Activated T-helper 17 cell treated with anti-CD3 and anti-CD28 coated beads, Interleukin-2, amount 50 U/mL, for 72 hours (primary cell): ENCODE measurements around the gene NPR1. TPM values are rescaled to one million over a fixed set of nuclear protein-coding genes. Genes with fewer than 3 reads are reported as not detected.
"Not testable (repeated sequence)": the region's sequence is repeated elsewhere in the genome, so short reads cannot be mapped to it uniquely, and the experiment has no call there.

Experiments
- ATAC-seq: fragments of 150-1000 bp; cut with Tn5 transposase; replicated peaks from 2 replicates; pipeline ENCODE4 v1.10.0; 2021; ENCODE audit warnings: mild to moderate bottlenecking, moderate library complexity
- H3K27ac Mint-ChIP-seq: one replicate; pipeline ENCODE4 v1.8.0; 2022; ENCODE audit warnings: mixed read lengths
- H3K27me3 Mint-ChIP-seq: one replicate; pipeline ENCODE4 v1.8.0; 2022; ENCODE audit warnings: mixed read lengths
- H3K36me3 Mint-ChIP-seq: one replicate; pipeline ENCODE4 v1.8.0; 2022; ENCODE audit warnings: low read depth, mild to moderate bottlenecking, mixed read lengths
- H3K4me1 Mint-ChIP-seq: one replicate; pipeline ENCODE4 v1.8.0; 2022; ENCODE audit warnings: mixed read lengths
- H3K4me3 Mint-ChIP-seq: one replicate; pipeline ENCODE4 v1.8.0; 2022; ENCODE audit warnings: mild to moderate bottlenecking, mixed read lengths
- H3K9me3 Mint-ChIP-seq: one replicate; pipeline ENCODE4 v1.8.0; 2022; ENCODE audit warnings: mixed read lengths
- total RNA-seq, 2 donors: library from RNA; stranded (reverse); gene quantifications; one replicate each; pipeline ENCODE4 v1.2.3, GENCODE V29; 2022

NPR1 gene
- total RNA-seq = under 1 TPM in 1 of 2 donors, not detected in 1; 0.19 TPM

DNA sequence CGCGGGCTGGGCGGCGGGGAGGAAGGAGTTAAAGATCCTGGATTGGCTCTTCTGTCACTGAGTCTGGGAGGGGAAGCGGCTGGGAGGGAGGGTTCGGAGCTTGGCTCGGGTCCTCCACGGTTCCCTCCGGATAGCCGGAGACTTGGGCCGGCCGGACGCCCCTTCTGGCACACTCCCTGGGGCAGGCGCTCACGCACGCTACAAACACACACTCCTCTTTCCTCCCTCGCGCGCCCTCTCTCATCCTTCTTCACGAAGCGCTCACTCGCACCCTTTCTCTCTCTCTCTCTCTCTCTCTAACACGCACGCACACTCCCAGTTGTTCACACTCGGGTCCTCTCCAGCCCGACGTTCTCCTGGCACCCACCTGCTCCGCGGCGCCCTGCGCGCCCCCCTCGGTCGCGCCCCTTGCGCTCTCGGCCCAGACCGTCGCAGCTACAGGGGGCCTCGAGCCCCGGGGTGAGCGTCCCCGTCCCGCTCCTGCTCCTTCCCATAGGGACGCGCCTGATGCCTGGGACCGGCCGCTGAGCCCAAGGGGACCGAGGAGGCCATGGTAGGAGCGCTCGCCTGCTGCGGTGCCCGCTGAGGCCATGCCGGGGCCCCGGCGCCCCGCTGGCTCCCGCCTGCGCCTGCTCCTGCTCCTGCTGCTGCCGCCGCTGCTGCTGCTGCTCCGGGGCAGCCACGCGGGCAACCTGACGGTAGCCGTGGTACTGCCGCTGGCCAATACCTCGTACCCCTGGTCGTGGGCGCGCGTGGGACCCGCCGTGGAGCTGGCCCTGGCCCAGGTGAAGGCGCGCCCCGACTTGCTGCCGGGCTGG, at the start of gene NPR1:
NPR1 (plus strand) TSS at position 170 of the 818 bp plus-strand sequence; CDS start at position 591, 421 bp downstream.
- Mint-ChIP-seq H3K4me3 (peak within 1 kb of the TSS; percentile 73), H3K9me3 (no peaks in the 10 kb centered on the region), H3K27ac (no peak within 1 kb of the TSS), H3K36me3 (peaks cover 5% of the 10 kb centered on the region), H3K4me1 (peaks cover 21% of the 10 kb centered on the region), H3K27me3 (peaks cover 42% of the 10 kb centered on the region)
- peak; percentile 55 for ATAC-seq

GRCh38 chr1:153629343-153629665, 49.2 kb upstream of the NPR1 start:
- Mint-ChIP-seq H3K4me1 (peaks cover 24% of the 10 kb centered on the region), H3K27ac (peak overlapping the region; percentile 78), H3K27me3 (no peaks in the 10 kb centered on the region), H3K9me3 (no peaks in the 10 kb centered on the region), H3K4me3 (no peak overlapping the region), H3K36me3 (peaks cover 7% of the 10 kb centered on the region)
- no peak for ATAC-seq

- Mint-ChIP-seq H3K27ac (peak overlapping the region; percentile 78), H3K27me3 (no peaks in the 10 kb centered on the region), H3K4me1 (peaks cover 24% of the 10 kb centered on the region), H3K9me3 (no peaks in the 10 kb centered on the region), H3K4me3 (no peak overlapping the region), H3K36me3 (peaks cover 14% of the 10 kb centered on the region)
- no peak for ATAC-seq
These were observed 48.5 kb upstream of the NPR1 start for GRCh38 chr1:153629971-153630370.

DNA sequence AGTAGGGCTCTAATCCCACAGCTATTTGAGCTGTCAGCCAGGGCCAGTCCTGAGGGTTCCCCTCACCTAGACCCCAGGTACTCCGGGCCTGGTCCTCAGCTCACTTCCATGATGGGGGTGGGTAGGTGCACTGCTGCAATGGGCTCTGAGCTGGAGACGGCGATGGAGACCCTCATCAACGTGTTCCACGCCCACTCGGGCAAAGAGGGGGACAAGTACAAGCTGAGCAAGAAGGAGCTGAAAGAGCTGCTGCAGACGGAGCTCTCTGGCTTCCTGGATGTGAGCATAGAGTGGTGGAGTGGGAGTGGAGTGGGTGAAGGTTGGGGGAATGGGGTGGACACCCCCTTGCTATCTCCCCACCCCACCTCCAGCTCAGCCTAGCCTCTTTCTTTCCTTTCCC, 48.1 kb upstream of the NPR1 start:
- no peaks in the 10 kb centered on the region for H3K27me3 Mint-ChIP-seq
- peak overlapping the region; percentile 39 for H3K27ac Mint-ChIP-seq
- peak overlapping the region; percentile 20 for H3K4me3 Mint-ChIP-seq
- no peak for ATAC-seq
- no peaks in the 10 kb centered on the region for H3K9me3 Mint-ChIP-seq
- peaks cover 18% of the 10 kb centered on the region for H3K36me3 Mint-ChIP-seq
- H3K4me1 Mint-ChIP-seq = peaks cover 24% of the 10 kb centered on the region

GRCh38 chr1:153631047-153632022, 47.2 kb upstream of the NPR1 start:
- ATAC-seq = peak; percentile 13
- H3K27me3 Mint-ChIP-seq = no peaks in the 10 kb centered on the region
- peak overlapping the region; percentile 39 for H3K27ac Mint-ChIP-seq
- peaks cover 28% of the 10 kb centered on the region for H3K36me3 Mint-ChIP-seq
- peak overlapping the region; percentile 20 for H3K4me3 Mint-ChIP-seq
- no peaks in the 10 kb centered on the region for H3K9me3 Mint-ChIP-seq
- peaks cover 24% of the 10 kb centered on the region for H3K4me1 Mint-ChIP-seq

- Mint-ChIP-seq H3K36me3 (peaks cover 47% of the 10 kb centered on the region), H3K4me3 (peak overlapping the region; percentile 95), H3K4me1 (peaks cover 27% of the 10 kb centered on the region), H3K9me3 (no peaks in the 10 kb centered on the region), H3K27me3 (no peaks in the 10 kb centered on the region), H3K27ac (peak overlapping the region; percentile 95)
- no peak for ATAC-seq
These were observed 45.2 kb upstream of the NPR1 start for GRCh38 chr1:153633161-153633753.

DNA sequence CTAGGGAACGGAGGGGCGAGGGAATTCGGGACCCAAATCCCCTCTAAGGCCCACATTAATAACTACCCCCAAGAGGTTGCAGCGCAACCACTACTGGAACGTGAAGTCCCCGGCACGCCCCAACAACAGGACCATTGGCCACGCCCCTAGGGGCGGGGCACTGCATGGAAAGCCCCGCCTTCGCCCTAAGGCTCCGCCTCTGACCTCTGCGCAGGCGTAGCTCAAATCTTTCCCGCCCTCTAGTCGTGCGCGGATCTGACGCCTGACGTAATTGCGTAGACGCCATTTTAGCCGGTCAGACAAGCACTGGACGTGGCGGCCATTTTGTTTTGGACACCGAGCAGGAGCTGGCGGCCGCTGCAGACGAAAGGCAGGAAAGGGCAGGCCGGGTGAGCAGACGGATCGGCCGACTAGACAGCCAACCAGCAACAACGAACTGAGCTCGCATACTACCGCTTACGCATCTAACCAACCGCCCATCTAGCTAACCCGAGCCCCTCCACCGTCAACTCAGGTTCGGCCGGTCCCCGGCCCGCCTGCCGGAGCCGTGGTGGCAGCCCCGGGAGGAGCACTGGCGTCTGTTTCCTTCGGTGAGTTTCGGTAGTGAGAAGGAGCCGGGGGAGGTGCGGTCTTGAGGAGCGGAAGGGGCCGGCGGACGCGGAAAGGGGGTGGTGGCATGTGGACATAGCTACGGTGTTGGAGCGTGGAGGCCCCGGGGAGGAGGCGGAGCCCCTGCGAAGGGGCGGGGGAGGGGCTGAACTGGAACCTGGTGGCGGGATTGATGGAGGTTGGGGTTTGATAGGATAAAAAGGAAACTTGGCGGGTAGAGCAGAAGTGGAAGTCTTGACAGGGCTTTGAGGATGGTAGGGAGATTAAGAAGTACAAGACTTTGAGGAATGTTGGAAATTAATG, 44.5 kb upstream of the NPR1 start, which contains the start of gene CHTOP:
CHTOP (plus strand) TSS at position 313 of the 912 bp plus-strand sequence. CDS start 2,523 bp downstream, outside the sequence.
- ATAC-seq = peak; percentile 89
- Mint-ChIP-seq H3K9me3 (no peaks in the 10 kb centered on the region), H3K4me1 (peaks cover 27% of the 10 kb centered on the region), H3K4me3 (peak within 1 kb of the TSS; percentile 95), H3K27me3 (no peaks in the 10 kb centered on the region), H3K36me3 (peaks cover 54% of the 10 kb centered on the region), H3K27ac (peak within 1 kb of the TSS; percentile 95)

- Mint-ChIP-seq H3K27me3 (no peaks in the 10 kb centered on the region), H3K27ac (peak overlapping the region; percentile 95), H3K36me3 (peaks cover 73% of the 10 kb centered on the region)
These were observed 42.6 kb upstream of the NPR1 start for GRCh38 chr1:153635872-153636271.

GRCh38 chr1:153636312-153636711, 42.2 kb upstream of the NPR1 start:
- H3K36me3 Mint-ChIP-seq = peaks cover 77% of the 10 kb centered on the region
- H3K27me3 Mint-ChIP-seq = no peaks in the 10 kb centered on the region
- H3K4me1 Mint-ChIP-seq = peaks cover 27% of the 10 kb centered on the region

More at GRCh38 chr1:153635872-153636271, 42.6 kb upstream of the NPR1 start:
- no peaks in the 10 kb centered on the region for H3K9me3 Mint-ChIP-seq
- peaks cover 25% of the 10 kb centered on the region for H3K4me1 Mint-ChIP-seq
- peak overlapping the region; percentile 95 for H3K4me3 Mint-ChIP-seq
- no peak for ATAC-seq

GRCh38 chr1:153638261-153638660, 40.2 kb upstream of the NPR1 start:
- Mint-ChIP-seq H3K9me3 (no peaks in the 10 kb centered on the region), H3K27ac (peak overlapping the region; percentile 86), H3K4me3 (peak overlapping the region; percentile 15), H3K36me3 (peaks cover 97% of the 10 kb centered on the region), H3K27me3 (no peaks in the 10 kb centered on the region), H3K4me1 (peaks cover 18% of the 10 kb centered on the region)
- ATAC-seq = no peak

More at GRCh38 chr1:153636312-153636711, 42.2 kb upstream of the NPR1 start:
- ATAC-seq = no peak
- Mint-ChIP-seq H3K4me3 (peak overlapping the region; percentile 95), H3K27ac (no peak overlapping the region), H3K9me3 (no peaks in the 10 kb centered on the region)

DNA sequence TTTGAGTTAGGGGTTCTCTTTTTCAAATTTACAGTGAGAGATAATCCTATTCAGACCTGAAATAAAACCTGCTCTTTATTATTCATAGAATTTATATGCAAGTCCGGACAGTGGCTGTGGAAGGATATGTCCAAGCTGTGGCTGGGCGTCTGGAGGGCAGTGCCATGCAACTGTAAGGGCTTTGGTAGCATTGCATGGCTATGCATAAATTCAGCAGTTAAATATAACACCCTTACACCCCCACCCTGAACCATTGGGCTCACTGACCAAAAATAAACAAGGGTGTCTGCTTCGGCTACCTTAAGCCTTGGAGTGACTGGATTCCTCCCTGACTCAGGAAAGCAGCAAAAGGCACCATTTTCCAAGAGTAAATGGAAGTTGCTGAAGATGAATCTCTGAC, 39.2 kb upstream of the NPR1 start:
- no peaks in the 10 kb centered on the region for H3K27me3 Mint-ChIP-seq
- no peaks in the 10 kb centered on the region for H3K9me3 Mint-ChIP-seq

DNA sequence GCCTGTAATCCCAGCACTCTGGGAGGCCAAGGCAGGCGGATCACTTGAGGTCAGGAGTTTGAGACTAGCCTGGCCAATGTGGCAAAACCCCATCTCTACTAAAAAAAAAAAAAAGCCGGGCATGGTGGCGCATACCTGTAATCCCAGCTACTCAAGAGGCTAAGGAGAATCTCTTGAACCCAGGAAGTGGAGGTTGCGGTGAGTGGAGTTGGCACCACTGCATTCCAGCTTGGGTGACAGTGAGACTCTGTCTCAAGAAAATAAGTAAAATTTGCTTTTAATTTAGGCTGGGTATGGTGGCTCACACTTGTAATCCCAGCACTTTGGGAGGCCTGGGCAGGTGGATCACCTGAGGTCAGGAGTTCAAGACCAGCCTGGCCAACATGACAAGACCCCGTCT, 38.3 kb upstream of the NPR1 start:
- peak overlapping the region; percentile 2 for H3K27ac Mint-ChIP-seq
- not testable (repeated sequence) for H3K27me3 Mint-ChIP-seq, ATAC-seq, H3K9me3 Mint-ChIP-seq, H3K4me3 Mint-ChIP-seq
- peaks cover 100% of the 10 kb centered on the region for H3K36me3 Mint-ChIP-seq
- peaks cover 24% of the 10 kb centered on the region for H3K4me1 Mint-ChIP-seq

More for the DNA sequence above, 39.2 kb upstream of the NPR1 start:
- no peak overlapping the region for H3K4me3 Mint-ChIP-seq
- no peak for ATAC-seq
- peaks cover 24% of the 10 kb centered on the region for H3K4me1 Mint-ChIP-seq
- H3K27ac Mint-ChIP-seq = no peak overlapping the region
- peaks cover 100% of the 10 kb centered on the region for H3K36me3 Mint-ChIP-seq

- no peaks in the 10 kb centered on the region for H3K27me3 Mint-ChIP-seq
- no peaks in the 10 kb centered on the region for H3K9me3 Mint-ChIP-seq
These were observed 37.6 kb upstream of the NPR1 start for GRCh38 chr1:153640861-153641260.

More at GRCh38 chr1:153640861-153641260, 37.6 kb upstream of the NPR1 start:
- Mint-ChIP-seq H3K36me3 (peaks cover 100% of the 10 kb centered on the region), H3K27ac (peak overlapping the region; percentile 2), H3K4me3 (no peak overlapping the region), H3K4me1 (peaks cover 28% of the 10 kb centered on the region)
- ATAC-seq = no peak
